Choroid plexus epithelial cell (primary cell): ENCODE data around the gene PDZK1IP1.

Experiments used
- DNase-seq: peaks from one replicate; pipeline ENCODE4 v3.0.0-alpha.2; 2010; ENCODE audit warnings: low read depth
- H3K4me3 ChIP-seq: 2 replicates; pipeline ENCODE4 v1.5.1; 2011; ENCODE audit warnings: low read depth, mild to moderate bottlenecking, control low read depth, low read length, moderate library complexity
- CTCF ChIP-seq: conservative IDR thresholded peaks from 2 replicates; pipeline ENCODE4 v1.5.1; 2011; ENCODE audit warnings: low read depth, mild to moderate bottlenecking, control low read depth, inconsistent platforms, low read length, moderate library complexity

PDZK1IP1 gene

GRCh38 chr1:47231301-47232186, 41.7 kb upstream of the PDZK1IP1 start:
- DNase-seq, result peak; percentile 55
- TF ChIP-seq CTCF, result no peak
- H3K4me3 ChIP-seq, result peak overlapping the region; percentile 17

- DNase-seq, result peak; percentile 18
- no peak overlapping the region for H3K4me3 ChIP-seq
- TF ChIP-seq CTCF, result no peak
Measured at GRCh38 chr1:47230692-47231300, 41.0 kb upstream of the PDZK1IP1 start.

- no peak overlapping the region for H3K4me3 ChIP-seq
- TF ChIP-seq CTCF, result no peak
- no peak for DNase-seq
Measured at GRCh38 chr1:47229886-47230691, 40.3 kb upstream of the PDZK1IP1 start.

GRCh38 chr1:47229031-47229885, 39.4 kb upstream of the PDZK1IP1 start:
- DNase-seq, result no peak
- H3K4me3 ChIP-seq, result no peak overlapping the region
- no peak for TF ChIP-seq CTCF

- TF ChIP-seq CTCF, result no peak
- H3K4me3 ChIP-seq, result no peak overlapping the region
- DNase-seq, result no peak
Measured at GRCh38 chr1:47228644-47229030, 38.8 kb upstream of the PDZK1IP1 start.
